GM19463 (cell line): ENCODE measurements around the gene MED8.
"Not testable (repeated sequence)": the region's sequence is repeated elsewhere in the genome, so short reads cannot be mapped to it uniquely, and the experiment has no call there.

ENCODE experiments used
- ATAC-seq: cut with Tn5 transposase; IDR thresholded peaks from one replicate; pipeline ENCODE4 v1.9.1; 2021; ENCODE audit warnings: mild to moderate bottlenecking, moderate library complexity; ENCODE audit not compliant: unreplicated experiment

MED8 gene

DNA sequence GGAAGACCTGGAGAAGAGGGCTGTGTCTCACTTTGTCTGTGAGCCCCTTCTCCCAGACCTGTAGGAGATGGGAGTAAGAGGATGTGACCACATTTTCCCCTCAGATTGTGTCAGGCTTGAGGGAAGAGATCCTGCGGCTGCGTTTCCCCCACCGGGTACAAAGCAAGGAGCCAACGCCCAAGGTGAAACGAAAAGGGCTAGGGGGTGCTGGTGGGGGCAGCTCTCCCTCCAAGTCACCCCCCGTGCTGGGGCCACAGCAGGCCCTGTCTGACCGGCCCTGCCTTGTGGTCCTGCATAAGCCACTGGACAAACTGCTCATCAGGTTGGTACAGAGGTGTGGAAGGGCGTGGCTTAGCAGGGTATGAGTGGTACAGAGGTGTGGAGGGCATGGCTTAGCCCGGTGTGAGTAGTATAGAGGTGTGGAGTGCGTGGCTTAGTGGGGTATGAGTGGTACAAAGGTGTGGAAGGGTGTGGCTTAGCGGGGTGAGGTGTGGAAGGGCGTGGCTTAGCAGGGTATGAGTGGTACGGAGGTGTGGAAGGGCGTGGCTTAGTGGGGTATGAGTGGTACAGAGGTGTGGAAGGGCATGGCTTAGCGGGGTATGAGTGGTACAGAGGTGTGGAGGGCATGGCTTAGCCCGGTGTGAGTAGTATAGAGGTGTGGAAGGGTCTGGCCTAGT, 33.5 kb upstream of the MED8 start:
- ATAC-seq, result no peak

DNA sequence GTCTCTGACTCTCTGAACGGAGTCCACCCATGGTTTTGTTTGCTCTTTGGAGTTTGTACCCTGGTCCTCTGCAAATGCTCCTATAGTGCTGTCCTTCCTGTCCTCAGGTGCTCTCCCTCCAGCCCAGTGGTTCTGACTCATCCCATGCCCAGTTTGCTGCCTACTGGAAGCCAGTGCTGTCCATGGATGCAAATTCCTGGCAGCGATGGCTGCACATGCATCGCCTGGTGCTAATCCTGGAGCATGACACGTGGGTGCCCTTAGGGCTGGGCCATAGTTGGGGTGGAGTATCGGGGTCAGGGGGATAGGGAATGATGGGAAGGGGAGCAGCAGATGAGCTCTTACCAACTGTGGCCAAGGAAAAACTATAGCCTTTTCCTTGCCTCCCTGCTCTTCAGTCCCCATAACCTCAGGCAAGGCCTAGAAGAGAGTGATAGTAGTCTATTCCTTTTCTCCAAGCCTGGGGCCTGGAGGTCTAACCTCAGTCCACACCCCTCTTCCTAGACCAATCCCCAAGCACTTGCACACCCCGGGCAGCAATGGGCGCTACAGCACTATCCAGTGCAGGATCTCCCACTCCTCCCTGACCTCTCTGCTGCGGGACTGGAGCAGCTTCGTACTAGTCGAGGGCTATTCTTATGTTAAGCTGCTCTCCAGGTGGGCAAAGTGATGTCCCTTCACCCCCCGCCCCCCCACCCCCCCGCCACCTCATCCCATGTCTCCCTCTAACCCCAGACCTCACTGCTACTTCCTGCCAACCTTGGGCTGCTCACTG, 32.6 kb upstream of the MED8 start:
- ATAC-seq, result no peak

DNA sequence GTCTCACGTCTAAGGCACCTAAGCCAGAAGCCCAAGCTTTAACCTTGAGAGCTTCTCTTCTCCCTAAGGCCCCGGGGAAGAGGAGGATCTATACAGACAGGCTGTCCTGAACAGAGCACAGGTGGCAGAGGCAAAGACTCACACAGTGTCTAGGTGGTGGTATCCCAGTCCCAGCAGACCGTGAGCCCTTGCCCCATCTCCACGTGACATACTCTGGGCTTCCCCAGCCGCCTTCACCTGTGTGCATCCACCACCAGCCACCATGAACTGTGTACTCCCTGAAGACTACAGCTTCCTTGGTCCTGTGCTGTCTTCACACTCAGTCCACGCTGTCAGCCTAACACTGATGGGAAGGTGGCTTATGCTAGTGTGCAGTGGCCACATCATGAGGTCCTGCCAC, 31.8 kb upstream of the MED8 start:
- ATAC-seq, result no peak

DNA sequence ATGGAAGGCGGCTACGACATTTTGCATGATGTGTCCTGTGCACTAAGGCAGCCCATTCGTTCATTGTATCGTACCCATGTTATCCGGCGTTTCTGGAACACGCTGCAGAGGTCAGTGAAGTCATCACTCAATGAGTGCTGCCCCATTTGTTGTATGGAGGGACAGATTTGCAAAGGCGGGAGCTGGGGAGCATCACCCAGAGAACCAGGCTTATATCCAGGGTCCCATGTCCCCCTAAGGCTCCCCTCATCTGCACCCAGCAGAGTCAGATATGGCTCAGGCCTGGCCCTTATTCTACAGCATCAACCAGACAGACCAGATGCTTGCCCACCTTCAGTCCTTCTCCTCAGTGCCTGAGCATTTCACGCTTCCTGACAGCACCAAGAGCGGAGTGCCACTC, 31.3 kb upstream of the MED8 start:
- ATAC-seq, result no peak

DNA sequence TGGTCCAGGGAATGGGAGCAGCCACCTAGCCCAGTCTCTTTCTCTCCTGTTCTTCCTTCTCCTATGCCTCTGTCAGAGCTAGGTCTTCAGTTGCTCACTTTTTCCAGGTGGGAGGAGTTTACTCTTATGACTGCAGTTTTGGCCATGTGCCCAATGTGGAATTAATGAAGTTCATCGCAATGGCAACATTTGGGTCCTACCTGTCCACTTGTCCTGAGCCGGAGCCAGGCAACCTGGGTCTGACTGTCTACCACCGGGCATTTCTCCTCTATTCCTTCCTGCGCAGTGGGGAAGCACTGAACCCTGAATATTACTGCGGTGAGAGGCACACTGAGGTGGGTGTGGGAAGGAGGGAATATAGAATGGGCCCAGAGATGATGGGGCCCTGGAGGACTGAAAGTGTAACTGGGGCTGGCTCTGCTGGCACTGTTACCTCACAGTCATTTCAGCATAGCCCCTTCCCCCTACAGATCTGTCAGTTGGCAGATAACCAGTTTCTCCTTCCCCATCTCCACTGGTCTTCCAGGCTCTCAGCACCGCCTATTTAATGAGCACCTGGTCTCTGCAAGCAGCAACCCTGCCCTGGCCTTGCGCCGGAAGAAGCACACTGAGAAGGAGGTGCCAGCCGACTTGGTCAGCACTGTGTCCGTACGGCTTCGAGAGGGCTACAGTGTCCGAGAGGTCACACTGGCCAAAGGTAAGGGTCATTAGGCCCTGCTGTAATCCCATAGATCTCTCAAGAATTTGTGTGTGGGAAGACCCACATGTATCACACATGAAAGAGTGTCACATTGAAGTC, 30.2 kb upstream of the MED8 start:
- ATAC-seq, result no peak

DNA sequence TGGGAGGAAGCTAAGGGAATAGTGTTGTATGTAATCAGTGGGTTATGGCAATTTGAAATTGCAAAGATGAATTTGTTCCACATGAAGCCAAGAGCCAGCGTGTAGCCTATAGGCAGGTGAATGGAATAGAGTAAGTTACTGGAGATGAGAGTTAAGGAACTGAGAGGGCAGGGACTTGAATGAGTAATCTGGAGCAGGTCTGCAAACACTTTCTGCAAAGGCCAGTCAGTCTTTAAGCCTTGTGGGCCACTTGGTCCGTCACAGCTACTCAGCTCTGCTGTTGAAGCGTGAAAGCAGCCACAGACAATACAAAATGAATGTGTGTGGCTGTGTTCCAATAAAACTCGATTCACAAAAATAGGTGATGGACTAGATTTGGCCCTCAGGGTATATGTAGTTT, 29.3 kb upstream of the MED8 start:
- ATAC-seq, result no peak

DNA sequence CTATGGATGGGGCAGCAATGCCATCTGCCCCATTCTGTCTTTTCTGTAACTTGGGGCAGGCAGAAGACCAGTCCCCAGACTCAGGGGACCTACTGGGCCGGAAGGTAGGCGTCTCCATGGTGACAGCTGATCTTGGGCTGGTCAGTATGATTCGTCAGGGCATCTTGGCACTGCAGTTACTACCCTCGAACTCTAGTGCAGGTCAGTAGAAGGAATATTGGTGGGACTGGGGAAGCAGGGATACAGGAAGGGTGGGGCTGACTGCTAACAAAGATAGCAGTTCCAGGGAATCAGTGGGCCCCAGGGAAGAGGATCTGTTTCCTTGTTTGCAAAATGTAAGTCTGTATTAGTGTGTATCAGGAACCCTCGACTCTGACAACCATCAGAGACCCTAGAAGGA, 26.3 kb upstream of the MED8 start:
- ATAC-seq, result no peak

DNA sequence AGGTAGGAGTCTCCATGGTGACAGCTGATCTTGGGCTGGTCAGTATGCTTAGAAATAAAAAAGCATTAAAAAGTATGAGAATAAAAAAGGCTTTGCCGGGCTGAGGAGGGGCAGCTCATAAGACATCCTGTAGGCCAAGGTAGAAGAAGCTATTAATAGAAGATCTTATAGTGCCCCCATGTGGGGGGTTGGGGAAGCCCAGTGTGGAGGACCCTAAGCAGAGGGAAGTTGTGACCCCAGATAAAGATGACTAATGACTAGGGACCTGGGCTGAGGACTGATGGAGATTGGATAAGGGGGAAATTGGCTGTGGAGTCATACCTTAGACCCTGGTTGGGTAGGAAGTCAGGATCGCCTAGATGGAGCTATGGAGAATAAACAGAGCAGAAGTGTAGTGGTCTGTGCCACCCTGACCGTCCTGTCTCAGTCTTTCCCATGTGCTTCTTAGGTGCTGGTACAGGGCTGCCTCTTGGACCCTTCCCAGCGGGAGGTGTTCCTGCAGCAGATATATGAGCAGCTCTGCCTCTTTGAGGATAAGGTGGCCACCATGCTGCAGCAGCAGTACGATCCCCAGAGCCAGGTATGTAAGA, 25.1 kb upstream of the MED8 start:
- ATAC-seq, result no peak

DNA sequence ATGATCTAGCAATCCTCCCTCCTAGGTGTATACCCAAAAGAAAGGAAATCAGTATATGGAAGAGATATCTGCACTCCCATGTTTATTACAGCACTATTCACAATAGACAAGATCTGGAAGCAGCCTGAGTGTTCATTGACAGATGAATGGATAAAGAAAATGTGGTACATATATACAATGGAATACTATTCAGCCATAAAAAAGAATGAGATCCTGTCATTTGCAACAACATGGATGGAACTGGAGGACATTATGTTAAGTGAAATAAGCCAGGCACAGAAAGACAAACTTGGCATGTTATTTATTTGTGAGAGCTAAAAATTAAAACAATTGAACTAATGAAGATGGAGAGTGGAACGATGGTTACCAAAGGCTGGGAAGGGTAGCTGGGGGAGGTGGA, 23.8 kb upstream of the MED8 start:
- ATAC-seq, result not testable (repeated sequence)

DNA sequence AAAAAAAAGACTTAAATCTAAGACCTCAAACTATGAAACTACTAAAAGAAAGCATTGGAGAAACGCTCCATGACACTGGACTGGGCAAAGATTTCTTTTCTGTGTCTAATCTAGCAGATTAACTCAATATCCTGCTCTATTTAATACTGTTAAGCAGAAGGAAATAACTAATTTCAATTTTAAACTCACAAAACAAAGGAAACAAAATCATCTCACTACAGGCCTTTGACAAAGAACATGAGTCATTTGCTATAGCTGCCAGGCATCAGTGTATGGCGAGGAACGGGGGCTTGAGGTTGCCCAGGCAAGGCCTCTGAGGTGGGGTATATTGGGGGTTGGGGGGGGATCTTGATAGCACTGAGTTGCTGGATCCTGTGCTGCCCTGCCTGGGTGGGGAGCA, 21.0 kb upstream of the MED8 start:
- ATAC-seq, result no peak

DNA sequence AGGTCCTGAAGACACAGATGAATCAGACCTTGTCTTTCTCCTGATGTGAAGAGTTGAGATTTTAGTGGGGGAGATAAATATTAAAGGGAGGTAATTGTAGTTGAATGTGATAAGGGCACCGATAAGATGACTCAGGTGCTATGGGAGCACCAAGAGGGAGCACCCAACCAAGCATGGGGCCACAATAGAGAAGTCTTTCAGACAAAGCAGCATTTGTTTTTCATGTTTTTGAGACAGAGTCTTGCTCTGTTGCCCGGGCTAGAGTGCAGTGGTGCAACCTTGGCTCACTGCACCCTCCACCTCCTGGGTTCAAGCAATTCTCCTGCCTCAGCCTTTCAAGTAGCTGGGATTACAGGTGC, 16.3 kb upstream of the MED8 start:
- no peak for ATAC-seq

DNA sequence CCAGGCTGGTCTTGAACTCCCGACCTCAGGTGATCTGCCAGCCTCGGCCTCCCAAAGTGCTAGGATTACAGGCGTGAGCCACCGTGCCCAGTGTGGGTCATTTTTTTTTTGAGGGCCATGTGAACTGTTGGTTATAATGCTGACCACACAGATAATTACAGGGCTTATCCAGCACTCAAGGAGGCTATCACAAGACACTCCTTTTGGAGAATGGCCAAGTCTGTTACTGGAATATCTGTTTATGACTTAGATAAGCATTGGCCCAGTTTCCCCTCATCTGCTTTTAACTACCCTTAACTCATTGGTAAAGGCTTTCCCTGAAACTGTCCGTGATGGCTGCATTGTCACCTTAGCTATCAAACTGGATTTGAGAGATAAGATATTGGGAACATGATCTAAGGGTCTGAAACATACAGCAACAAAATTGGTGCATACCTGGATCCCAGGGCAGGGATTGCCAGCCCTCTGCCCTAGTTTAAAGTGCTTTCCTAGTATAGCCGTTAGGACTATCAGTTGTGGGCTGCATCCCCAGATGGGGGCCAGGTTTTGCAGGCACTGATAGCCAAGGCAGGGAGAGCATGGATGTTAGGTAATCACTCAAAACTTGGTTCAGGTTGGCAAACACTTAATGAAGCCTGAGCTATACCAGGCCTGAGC, 15.7 kb upstream of the MED8 start:
- ATAC-seq, result no peak

DNA sequence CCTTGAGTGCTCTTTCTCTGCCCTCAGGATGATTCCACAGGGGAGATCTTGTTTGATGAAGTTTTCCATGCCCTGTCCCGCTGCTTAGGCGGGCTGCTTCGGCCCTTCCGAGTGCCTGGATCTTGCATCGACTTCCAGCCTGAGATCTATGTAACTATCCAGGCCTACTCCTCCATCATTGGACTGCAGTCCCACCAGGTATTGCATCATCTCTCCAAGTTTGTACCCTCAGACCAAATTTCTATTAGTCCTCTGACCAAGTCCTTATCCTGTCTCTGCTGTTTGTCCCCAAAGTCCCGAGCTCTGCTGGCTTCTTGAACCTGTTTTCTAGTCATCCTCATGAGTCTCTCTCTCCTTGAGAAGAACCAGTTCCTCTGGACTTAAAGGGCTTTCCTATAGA, 14.8 kb upstream of the MED8 start:
- ATAC-seq, result no peak

DNA sequence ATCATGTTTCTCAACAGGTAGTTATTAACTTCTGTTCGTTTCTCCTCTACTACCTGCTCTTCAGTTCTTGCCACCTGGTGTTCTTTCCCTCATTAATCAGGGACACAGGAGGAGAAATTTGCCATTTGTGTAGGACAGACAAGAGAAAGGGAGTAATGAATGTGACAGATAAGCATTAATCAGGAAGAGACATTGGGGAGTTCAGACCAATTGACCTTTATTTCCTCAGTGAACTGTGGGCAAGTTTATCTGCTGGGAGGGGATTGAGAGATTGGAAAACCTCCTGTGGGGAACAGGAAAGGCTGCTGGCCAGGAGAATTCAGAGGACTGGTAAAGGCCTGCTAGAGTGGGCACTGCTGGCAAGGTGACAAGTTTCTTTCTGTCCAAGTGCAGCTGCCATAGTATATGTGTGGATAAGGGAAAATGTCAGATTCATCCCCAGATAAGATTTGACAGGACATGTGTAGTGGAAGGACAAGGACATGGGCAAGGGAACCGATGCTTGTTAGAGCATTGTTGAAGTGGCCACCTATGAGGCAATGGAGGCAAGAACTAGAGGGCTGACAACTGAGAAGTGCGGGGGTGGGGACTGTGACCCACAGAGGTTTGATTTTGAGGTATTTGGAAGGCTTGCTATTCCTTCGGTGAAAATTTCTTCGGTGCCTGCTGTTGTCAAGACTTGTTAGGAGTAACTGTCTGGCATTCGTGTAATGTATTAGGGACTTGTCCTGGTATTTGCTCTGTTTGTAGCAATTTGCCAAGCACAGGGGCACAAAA, 12.7 kb upstream of the MED8 start:
- ATAC-seq, result no peak

DNA sequence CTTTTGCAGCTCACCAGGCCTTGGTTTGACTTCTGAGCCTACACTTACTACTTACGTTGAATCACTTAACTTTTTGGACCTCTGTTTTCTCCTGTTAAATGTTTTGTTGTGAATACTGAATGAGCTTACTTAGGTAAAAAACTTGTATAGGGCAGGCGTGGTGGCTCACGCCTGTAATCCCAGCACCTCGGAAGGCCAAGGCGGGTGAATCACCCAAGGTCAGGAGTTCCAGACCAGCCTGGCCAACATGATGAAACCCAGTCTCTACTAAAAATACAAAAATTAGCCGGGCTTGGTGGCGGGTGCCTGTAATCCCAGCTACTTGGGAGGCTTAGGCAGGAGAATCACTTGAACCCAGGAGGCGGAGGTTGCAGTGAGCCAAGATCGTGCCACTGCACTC, 10.8 kb upstream of the MED8 start:
- ATAC-seq, result not testable (repeated sequence)

DNA sequence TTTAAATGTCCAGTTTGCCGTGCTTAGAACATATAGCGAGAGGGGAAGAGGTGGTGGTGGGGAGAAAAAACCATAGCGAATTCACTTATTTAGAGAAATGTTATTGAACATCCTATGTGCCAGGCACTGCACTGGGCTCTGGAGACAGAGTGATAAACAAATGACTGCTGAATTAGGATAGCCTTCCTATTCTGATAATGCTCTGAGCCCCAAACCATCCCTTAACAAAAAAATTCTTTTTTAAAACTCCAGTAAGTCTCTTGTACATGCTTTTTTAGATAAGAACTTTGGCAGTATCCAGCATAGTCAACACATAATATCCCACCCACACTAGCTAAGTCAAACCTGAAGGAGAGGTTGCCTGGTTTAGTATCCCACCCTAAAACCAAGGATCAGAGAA, 8.6 kb upstream of the MED8 start:
- no peak for ATAC-seq

DNA sequence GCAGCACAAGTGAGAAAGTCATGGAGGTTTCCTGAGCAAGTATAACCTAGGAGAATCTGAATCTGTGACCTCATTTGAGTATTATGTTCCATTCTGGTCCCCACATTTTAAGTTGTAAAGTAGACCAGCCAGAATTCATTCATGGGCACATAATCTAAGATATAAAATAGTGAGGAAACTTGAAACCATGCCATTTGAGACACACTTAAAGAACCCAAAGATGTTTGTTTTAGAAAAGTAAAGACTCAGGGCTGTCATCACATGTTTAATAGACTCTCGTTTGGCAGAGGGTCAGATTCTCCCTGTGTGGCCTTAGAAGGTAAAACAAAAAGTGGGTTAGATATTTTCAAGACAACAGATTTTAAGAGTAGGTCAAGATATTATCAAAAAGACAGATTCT, 6.5 kb upstream of the MED8 start:
- ATAC-seq, result no peak

DNA sequence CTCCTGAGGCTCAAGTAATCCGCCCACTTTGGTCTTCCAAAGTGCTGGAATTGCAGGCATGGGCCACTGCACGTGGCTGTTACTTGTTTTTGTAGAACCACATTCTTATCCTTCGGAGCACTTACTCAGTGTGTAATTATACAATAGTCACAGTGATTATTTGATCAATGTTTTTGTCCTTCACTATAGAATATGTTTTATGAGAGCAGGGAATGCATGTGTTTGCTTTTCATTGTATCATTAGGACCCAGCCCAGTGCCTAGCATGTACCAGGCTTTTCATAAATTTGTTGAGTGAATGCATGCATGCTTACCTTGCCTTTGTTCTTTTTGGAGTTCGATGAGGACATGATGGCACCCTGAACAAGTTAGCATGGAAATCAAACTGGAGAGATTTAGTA, 5.9 kb upstream of the MED8 start:
- no peak for ATAC-seq

DNA sequence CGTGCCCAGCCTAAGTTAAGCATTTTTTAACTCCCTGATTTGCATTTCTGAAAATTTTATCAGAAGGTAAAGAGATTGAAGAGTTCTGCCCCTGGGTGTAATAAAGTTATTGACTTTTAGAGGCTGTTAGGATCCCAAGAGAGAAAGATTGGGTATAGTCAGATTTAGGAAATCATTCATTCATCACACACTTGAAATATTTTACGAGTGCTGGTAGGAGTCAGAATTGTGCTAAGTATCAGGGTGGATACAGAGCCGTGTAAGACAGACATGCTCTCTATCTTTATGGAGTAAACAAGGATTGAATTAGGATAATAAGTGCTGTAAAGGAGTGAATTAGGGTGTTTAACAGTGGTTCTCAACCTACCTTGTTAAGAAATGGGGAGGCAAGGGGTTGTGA, 3.1 kb upstream of the MED8 start:
- ATAC-seq, result no peak

DNA sequence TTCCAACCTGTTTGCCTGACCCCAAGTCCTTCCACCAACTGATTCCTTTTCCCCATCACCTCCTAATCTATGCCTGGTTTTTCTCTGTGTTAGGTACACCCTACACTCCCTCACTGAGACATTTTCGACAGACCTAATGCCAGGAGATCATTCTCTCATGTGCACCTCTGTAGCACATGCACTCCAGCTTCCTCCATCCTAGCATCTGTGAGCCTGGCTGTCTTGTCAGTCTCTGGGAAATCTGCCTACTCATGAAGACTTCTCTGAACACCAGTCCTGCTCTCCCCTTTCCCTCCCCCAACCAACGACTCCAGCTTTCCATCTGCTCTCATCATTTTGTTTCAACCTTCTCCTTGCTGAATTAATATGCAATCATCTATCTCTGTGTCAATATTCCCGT, 987 bp downstream of the MED8 start:
- no peak for ATAC-seq
